Measurements from ENCODE around the gene NES. TPM values are rescaled to one million over a fixed set of nuclear protein-coding genes. Genes with fewer than 3 reads are reported as not detected.

The NES gene
- 85.3 and 95.9 TPM in 2 replicates for total RNA-seq (2014; rRNA removed; shearing (Covaris generic))
- polyA plus RNA-seq (2016; fragmentation: Nextera tagmentation; extraction: Ambion mirVana) = 25.0 and 27.5 TPM in 2 replicates
- long read RNA-seq, full-length matches to known transcripts = 50 of 55 reads
- long read RNA-seq, partial matches to known transcripts = 1 of 55 reads
- long read RNA-seq, other reads (novel, unspliced or antisense) = 4 of 55 reads

GRCh38 chr1:156676820-156677615 is at the start of gene NES:
TSS of gene NES (minus strand) at chr1:156677407. CDS start at chr1:156677264, 143 bp downstream.
- Histone ChIP-seq H3K36me3 (ENCODE audit: insufficient read depth) (peaks cover 8% of the 10 kb centered on the region), H3K4me1 (ENCODE audit: insufficient read depth) (peaks cover 43% of the 10 kb centered on the region), H3K4me3 (peak within 1 kb of the TSS; percentile 78), H3K79me2 (replicated peaks; ENCODE audit: insufficient read depth) (peaks cover 41% of the 10 kb centered on the region), H3K27me3 (ENCODE audit: insufficient read depth) (peaks cover 23% of the 10 kb centered on the region), H4K20me1 (replicated peaks; ENCODE audit: insufficient read depth) (no peaks in the 10 kb centered on the region), H3F3A (replicated peaks; ENCODE audit: low read depth) (peaks cover 8% of the 10 kb centered on the region; the same call in 1 of the 2 replicates), H3K27ac (ENCODE audit: low read depth) (no peak within 1 kb of the TSS), H3K4me2 (peak within 1 kb of the TSS; percentile 97), H2AFZ (no peak within 1 kb of the TSS), H3K9me2 (ENCODE audit: insufficient read depth) (peaks cover 2% of the 10 kb centered on the region)
- Mint-ChIP-seq H3K27me3 (ENCODE audit: insufficient read depth, low read depth, poor library complexity) (peaks cover 36% of the 10 kb centered on the region), H3K9me3 (peaks cover 9% of the 10 kb centered on the region), H3K4me1 (peaks cover 59% of the 10 kb centered on the region), H3K4me3 (peak within 1 kb of the TSS; percentile 78), H3K36me3 (ENCODE audit: low read depth) (peaks cover 36% of the 10 kb centered on the region), H3K27ac (peak within 1 kb of the TSS; percentile 28)
- DNase-seq (ENCODE audit: low spot score) (peak; percentile 91), ATAC-seq (peak; percentile 52)
- TF ChIP-seq ZNF331 (CRISPR knock-in tag; IDR thresholded peaks at IDR 0.05; ENCODE audit: low read depth) = no peak
- peak; percentile 42; the same call in 1 of the 2 replicates for TF ChIP-seq ZNF114 (CRISPR knock-in tag; IDR thresholded peaks at IDR 0.05)
- TF ChIP-seq CREB1 (CRISPR knock-in tag; IDR thresholded peaks at IDR 0.05; ENCODE audit: low read depth) = no peak
- no peak for TF ChIP-seq EZH2 (IDR thresholded peaks at IDR 0.05; ENCODE audit: low read depth, unreplicated experiment)
- peak; percentile 75 for TF ChIP-seq POLR2AphosphoS5 (IDR thresholded peaks at IDR 0.05; ENCODE audit: low read depth)

GRCh38 chr1:156726549-156727226 is 49.5 kb upstream of the NES start:
- Mint-ChIP-seq H3K27me3 (ENCODE audit: insufficient read depth, low read depth, poor library complexity) (peaks cover 6% of the 10 kb centered on the region), H3K4me3 (no peak overlapping the region), H3K9me3 (no peaks in the 10 kb centered on the region), H3K36me3 (ENCODE audit: low read depth) (peaks cover 27% of the 10 kb centered on the region), H3K4me1 (peaks cover 13% of the 10 kb centered on the region), H3K27ac (no peak overlapping the region)
- peaks cover 74% of the 10 kb centered on the region for H3K79me2 ChIP-seq (replicated peaks; ENCODE audit: insufficient read depth)
- H3F3A ChIP-seq (replicated peaks; ENCODE audit: low read depth) = peaks cover 37% of the 10 kb centered on the region
- no peak overlapping the region for H2AFZ ChIP-seq
- DNase-seq (ENCODE audit: low spot score) = peak; percentile 88
- H3K9me2 ChIP-seq (ENCODE audit: insufficient read depth) = no peaks in the 10 kb centered on the region
- H3K36me3 ChIP-seq (ENCODE audit: insufficient read depth) = peaks cover 20% of the 10 kb centered on the region
- peak overlapping the region; percentile 96 for H3K4me3 ChIP-seq
- H3K4me1 ChIP-seq (ENCODE audit: insufficient read depth) = peaks cover 28% of the 10 kb centered on the region
- TF ChIP-seq ZNF114 (CRISPR knock-in tag; IDR thresholded peaks at IDR 0.05) (no peak), CTCF (conservative IDR thresholded peaks at IDR 0.05; ENCODE audit: low read depth in 2 of 2) (peak; percentile 70 to 81)
- peak; percentile 16 for ATAC-seq
- no peaks in the 10 kb centered on the region for H3K27me3 ChIP-seq (ENCODE audit: insufficient read depth)
- H3K27ac ChIP-seq (ENCODE audit: low read depth) = 0 out of 2 replicates have a peak overlapping the region, but pooled peaks have one; percentile 81
- peaks cover 45% of the 10 kb centered on the region for H4K20me1 ChIP-seq (replicated peaks; ENCODE audit: insufficient read depth)
- peak overlapping the region; percentile 95 for H3K4me2 ChIP-seq
